Thyroid gland (tissue), 4 donors: ENCODE data around the gene MAN2A2. TPM values are rescaled to one million over a fixed set of nuclear protein-coding genes. Genes with fewer than 3 reads are reported as not detected.

Source experiments
- DNase-seq, 2 donors: peaks; one replicate each; pipeline ENCODE4 v3.0.0-alpha.2; 2019
- H3K27ac ChIP-seq, 3 donors: fragments of 200-600 bp; sonication (generic); 1 replicate in 2 of 3; 2 replicates in 1 of 3; pipeline ENCODE4 v1.5.1; 2016 to 2019; ENCODE audit warnings: mild to moderate bottlenecking in 1 of 3, moderate library complexity in 1 of 3
- H3K27me3 ChIP-seq: fragments of 200-600 bp; sonication (generic); one replicate; pipeline ENCODE4 v1.5.1; 2019
- H3K36me3 ChIP-seq, 2 donors: fragments of 200-600 bp; sonication (generic); one replicate each; pipeline ENCODE4 v1.5.1; 2016 to 2019
- H3K4me1 ChIP-seq, 2 donors: fragments of 200-600 bp; sonication (generic); one replicate each; pipeline ENCODE4 v1.5.1; 2017 to 2019
- H3K4me3 ChIP-seq, 3 donors: fragments of 200-600 bp; sonication (generic); replicated peaks in 1 of 3; 1 replicate in 2 of 3; 2 replicates in 1 of 3; pipeline ENCODE4 v1.5.1; 2016; ENCODE audit warnings: mild to moderate bottlenecking in 1 of 3
- H3K9me3 ChIP-seq: fragments of 200-600 bp; sonication (generic); one replicate; pipeline ENCODE4 v1.5.1; 2017
- POLR2A ChIP-seq, 2 donors: fragments of 450-650 bp; IDR thresholded peaks; one replicate each; pipeline ENCODE4 v1.6.1; 2017; ENCODE audit warnings: antibody characterized with exemption in 2 of 2, mild to moderate bottlenecking in 2 of 2, moderate library complexity in 1 of 2
- whole genome bisulfite sequencing, 2 donors: methylation state at CpG; one replicate each; pipeline ENCODE4 v1.1.5; 2017; 5-methylcytosine and 5-hydroxymethylcytosine counted together
- intact Hi-C: fragments of 100-400 bp; cut with DNase I; formaldehyde crosslinking; loops from one replicate; pipeline ENCODE4 v1.15.1; 2023
- total RNA-seq, 4 donors: library from RNA; depleted of rRNA; stranded (reverse); fragments of >200 nt; gene quantifications; one replicate each; pipeline ENCODE4 v1.2.3, GENCODE V29; 2016
- TF ChIP-seq, protein P1 (sequence below), 6 experiments: fragments of 200-600 bp in 3 of 6; fragments of 450-650 bp in 3 of 6; sonication (generic) in 3 of 6; IDR thresholded peaks; one replicate each; pipeline ENCODE4 v1.5.1; 2016 to 2019; ENCODE audit warnings: antibody characterized with exemption in 6 of 6, mild to moderate bottlenecking in 2 of 6, inconsistent platforms in 1 of 6, moderate library complexity in 1 of 6

Gene MAN2A2
- total RNA-seq, 4 donors from 2014 or later: 30.1 to 129 (median 58.9) TPM

DNA sequence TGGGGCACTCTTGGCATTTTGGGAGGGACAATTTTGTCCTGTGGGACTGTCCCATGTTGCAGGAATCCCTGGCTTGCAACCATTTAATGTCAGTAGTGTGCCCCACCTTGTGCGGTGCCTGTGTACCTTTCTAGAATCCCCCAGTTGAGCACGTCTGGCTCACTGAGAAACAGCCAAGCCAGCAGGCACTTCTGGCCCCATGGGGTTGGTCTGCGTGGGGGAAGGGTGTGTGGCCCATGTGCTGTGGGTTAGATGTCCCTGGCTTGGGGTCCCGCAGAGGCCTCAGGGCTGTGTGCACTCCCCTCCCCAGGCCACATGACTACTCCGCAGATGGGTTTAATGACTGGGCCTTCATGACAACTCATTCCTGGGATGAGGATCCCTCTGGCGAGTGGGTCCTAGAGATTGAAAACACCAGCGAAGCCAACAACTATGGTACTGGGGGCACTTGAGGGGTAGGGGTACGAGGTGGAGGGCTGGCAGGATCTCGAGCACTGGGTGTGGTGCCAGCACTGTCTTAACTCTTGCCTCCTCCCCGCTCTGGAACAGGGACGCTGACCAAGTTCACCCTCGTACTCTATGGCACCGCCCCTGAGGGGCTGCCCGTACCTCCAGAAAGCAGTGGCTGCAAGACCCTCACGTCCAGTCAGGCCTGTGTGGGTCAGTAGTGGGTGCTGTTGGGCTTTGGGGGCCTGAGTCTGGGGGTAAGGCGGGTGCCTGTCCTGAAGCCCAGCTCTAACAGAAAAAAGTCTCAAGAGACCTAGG is 22.5 kb upstream of the MAN2A2 start:
- 92% methylated on average over 11 to 16 of the region's 16 CpGs for WGBS, 2 donors

DNA sequence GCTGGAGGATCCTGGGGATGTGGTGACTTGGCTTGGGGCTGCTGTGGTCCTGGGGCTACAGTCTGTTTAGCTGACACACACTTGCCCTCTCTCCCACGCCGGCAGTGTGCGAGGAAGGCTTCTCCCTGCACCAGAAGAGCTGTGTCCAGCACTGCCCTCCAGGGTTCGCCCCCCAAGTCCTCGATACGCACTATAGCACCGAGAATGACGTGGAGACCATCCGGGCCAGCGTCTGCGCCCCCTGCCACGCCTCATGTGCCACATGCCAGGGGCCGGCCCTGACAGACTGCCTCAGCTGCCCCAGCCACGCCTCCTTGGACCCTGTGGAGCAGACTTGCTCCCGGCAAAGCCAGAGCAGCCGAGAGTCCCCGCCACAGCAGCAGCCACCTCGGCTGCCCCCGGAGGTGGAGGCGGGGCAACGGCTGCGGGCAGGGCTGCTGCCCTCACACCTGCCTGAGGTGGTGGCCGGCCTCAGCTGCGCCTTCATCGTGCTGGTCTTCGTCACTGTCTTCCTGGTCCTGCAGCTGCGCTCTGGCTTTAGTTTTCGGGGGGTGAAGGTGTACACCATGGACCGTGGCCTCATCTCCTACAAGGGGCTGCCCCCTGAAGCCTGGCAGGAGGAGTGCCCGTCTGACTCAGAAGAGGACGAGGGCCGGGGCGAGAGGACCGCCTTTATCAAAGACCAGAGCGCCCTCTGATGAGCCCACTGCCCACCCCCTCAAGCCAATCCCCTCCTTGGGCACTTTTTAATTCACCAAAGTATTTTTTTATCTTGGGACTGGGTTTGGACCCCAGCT is 21.7 kb upstream of the MAN2A2 start:
- intact Hi-C loops: loop anchor here (10.0 kb wide), 1 partner anchor 557 kb away; no protein-coding TSS in a partner anchor
- H3K36me3 ChIP-seq: peaks cover 56 to 59% of the 10 kb centered on the region in 2 donors
- peaks cover 25 to 35% of the 10 kb centered on the region in 2 donors for H3K4me1 ChIP-seq
- no peak overlapping the region for H3K27ac ChIP-seq
- no peaks in the 10 kb centered on the region for H3K9me3 ChIP-seq
- no peaks in the 10 kb centered on the region for H3K27me3 ChIP-seq
- TF ChIP-seq, protein P1, sequence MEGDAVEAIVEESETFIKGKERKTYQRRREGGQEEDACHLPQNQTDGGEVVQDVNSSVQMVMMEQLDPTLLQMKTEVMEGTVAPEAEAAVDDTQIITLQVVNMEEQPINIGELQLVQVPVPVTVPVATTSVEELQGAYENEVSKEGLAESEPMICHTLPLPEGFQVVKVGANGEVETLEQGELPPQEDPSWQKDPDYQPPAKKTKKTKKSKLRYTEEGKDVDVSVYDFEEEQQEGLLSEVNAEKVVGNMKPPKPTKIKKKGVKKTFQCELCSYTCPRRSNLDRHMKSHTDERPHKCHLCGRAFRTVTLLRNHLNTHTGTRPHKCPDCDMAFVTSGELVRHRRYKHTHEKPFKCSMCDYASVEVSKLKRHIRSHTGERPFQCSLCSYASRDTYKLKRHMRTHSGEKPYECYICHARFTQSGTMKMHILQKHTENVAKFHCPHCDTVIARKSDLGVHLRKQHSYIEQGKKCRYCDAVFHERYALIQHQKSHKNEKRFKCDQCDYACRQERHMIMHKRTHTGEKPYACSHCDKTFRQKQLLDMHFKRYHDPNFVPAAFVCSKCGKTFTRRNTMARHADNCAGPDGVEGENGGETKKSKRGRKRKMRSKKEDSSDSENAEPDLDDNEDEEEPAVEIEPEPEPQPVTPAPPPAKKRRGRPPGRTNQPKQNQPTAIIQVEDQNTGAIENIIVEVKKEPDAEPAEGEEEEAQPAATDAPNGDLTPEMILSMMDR (IDR thresholded peaks at IDR 0.05): no peak
- no peak for TF ChIP-seq POLR2A (IDR thresholded peaks at IDR 0.05)
- H3K4me3 ChIP-seq: no peak overlapping the region
- no peak for DNase-seq
- 90% methylated on average over 22 to 34 of the region's 35 CpGs for WGBS, 2 donors

More for the DNA sequence above, 22.5 kb upstream of the MAN2A2 start:
- intact Hi-C loops: loop anchor here (10.0 kb wide), 1 partner anchor 556 kb away; no protein-coding TSS in a partner anchor
- TF ChIP-seq POLR2A (IDR thresholded peaks at IDR 0.05): no peak
- TF ChIP-seq, protein P1 (IDR thresholded peaks at IDR 0.05): no peak
- Histone ChIP-seq H3K4me1 (peaks cover 22 to 27% of the 10 kb centered on the region in 2 donors), H3K9me3 (no peaks in the 10 kb centered on the region), H3K27me3 (no peaks in the 10 kb centered on the region), H3K36me3 (peaks cover 62 to 66% of the 10 kb centered on the region in 2 donors), H3K4me3 (no peak overlapping the region), H3K27ac (no peak overlapping the region)
- no peak for DNase-seq

DNA sequence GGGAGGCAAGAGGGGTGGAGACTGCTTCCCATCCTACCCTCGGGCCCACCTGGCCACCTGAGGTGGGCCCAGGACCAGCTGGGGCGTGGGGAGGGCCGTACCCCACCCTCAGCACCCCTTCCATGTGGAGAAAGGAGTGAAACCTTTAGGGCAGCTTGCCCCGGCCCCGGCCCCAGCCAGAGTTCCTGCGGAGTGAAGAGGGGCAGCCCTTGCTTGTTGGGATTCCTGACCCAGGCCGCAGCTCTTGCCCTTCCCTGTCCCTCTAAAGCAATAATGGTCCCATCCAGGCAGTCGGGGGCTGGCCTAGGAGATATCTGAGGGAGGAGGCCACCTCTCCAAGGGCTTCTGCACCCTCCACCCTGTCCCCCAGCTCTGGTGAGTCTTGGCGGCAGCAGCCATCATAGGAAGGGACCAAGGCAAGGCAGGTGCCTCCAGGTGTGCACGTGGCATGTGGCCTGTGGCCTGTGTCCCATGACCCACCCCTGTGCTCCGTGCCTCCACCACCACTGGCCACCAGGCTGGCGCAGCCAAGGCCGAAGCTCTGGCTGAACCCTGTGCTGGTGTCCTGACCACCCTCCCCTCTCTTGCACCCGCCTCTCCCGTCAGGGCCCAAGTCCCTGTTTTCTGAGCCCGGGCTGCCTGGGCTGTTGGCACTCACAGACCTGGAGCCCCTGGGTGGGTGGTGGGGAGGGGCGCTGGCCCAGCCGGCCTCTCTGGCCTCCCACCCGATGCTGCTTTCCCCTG is 21.0 kb upstream of the MAN2A2 start:
- WGBS, 2 donors: 93 to 97% methylated on average over 13 to 15 of the region's 19 CpGs
- intact Hi-C loops: loop anchor here (10.0 kb wide), 1 partner anchor 557 kb away; no protein-coding TSS in a partner anchor
- H3K9me3 ChIP-seq: no peaks in the 10 kb centered on the region
- H3K4me3 ChIP-seq: no peak overlapping the region
- peak overlapping the region in 2 of 3 donors; percentile 96 to 98 for H3K27ac ChIP-seq
- TF ChIP-seq, protein P1 (IDR thresholded peaks at IDR 0.05): no peak
- TF ChIP-seq POLR2A (IDR thresholded peaks at IDR 0.05): peak in 1 of 2 donors; percentile 7
- no peak for DNase-seq
- peaks cover 49 to 52% of the 10 kb centered on the region in 2 donors for H3K36me3 ChIP-seq
- no peaks in the 10 kb centered on the region for H3K27me3 ChIP-seq
- peaks cover 25 to 39% of the 10 kb centered on the region in 2 donors for H3K4me1 ChIP-seq

DNA sequence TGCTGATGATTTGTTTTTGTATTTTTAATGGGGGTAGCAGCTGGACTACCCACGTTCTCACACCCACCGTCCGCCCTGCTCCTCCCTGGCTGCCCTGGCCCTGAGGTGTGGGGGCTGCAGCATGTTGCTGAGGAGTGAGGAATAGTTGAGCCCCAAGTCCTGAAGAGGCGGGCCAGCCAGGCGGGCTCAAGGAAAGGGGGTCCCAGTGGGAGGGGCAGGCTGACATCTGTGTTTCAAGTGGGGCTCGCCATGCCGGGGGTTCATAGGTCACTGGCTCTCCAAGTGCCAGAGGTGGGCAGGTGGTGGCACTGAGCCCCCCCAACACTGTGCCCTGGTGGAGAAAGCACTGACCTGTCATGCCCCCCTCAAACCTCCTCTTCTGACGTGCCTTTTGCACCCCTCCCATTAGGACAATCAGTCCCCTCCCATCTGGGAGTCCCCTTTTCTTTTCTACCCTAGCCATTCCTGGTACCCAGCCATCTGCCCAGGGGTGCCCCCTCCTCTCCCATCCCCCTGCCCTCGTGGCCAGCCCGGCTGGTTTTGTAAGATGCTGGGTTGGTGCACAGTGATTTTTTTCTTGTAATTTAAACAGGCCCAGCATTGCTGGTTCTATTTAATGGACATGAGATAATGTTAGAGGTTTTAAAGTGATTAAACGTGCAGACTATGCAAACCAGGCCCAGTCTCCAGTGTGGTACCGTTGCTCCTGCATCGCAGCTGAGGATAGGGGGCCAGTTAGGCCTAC is 20.1 kb upstream of the MAN2A2 start:
- no peak for TF ChIP-seq POLR2A (IDR thresholded peaks at IDR 0.05)
- TF ChIP-seq, protein P1 (IDR thresholded peaks at IDR 0.05): no peak
- H3K4me1 ChIP-seq: peaks cover 25 to 39% of the 10 kb centered on the region in 2 donors
- no peak overlapping the region for H3K4me3 ChIP-seq
- H3K9me3 ChIP-seq: no peaks in the 10 kb centered on the region
- H3K36me3 ChIP-seq: peaks cover 41 to 44% of the 10 kb centered on the region in 2 donors
- no peaks in the 10 kb centered on the region for H3K27me3 ChIP-seq
- intact Hi-C loops: loop anchor here (10.0 kb wide), 1 partner anchor 558 kb away; no protein-coding TSS in a partner anchor
- DNase-seq: no peak
- peak overlapping the region; percentile 96 to 98 (median 96) for H3K27ac ChIP-seq
- WGBS, 2 donors: 81 to 82% methylated on average over 10 to 13 of the region's 13 CpGs
